HG02588 (cell line): ENCODE data around the gene CTSD.

Experiments used
- ATAC-seq: cut with Tn5 transposase; IDR thresholded peaks from one replicate; pipeline ENCODE4 v1.9.1; 2021; ENCODE audit warnings: mild to moderate bottlenecking, moderate library complexity; ENCODE audit not compliant: unreplicated experiment

The CTSD gene

DNA sequence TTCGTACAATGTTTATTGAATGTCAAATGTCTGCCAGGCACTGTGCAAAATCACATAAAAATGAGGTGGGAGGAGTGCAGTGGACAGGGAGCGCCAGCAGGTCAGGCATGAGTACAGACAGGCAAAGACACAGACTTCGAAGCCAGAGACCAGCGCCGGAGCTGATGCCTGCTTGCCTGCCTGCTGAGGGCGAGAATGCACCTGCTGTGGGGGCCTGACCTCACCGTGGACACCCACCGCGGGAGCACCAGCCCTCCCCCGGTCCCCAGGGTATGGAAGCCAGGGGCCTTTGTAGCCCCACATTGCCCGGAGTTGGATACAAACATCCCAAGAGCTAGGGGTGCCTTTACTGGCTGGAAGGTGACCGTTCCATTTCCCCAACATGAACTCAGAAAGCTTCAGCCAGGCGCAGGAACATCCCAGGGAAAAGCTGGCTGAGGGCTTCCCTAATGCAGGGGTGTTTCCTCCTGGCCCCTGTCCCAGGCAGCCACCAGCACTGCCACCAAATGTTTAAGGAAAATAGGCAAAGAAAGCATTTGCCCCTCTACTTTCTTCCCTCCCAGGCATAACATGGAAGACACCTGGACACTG is 31.2 kb downstream of the CTSD start:
- no peak for ATAC-seq

GRCh38 chr11:1731451-1732059 is 32.2 kb downstream of the CTSD start:
- no peak for ATAC-seq

- no peak for ATAC-seq
These were observed 33.6 kb downstream of the CTSD start for GRCh38 chr11:1730059-1730629.

- no peak for ATAC-seq
These were observed 34.1 kb downstream of the CTSD start for GRCh38 chr11:1729692-1730011.

- ATAC-seq = no peak
These were observed 34.6 kb downstream of the CTSD start for GRCh38 chr11:1728931-1729691.

GRCh38 chr11:1728301-1728700 is 35.4 kb downstream of the CTSD start:
- ATAC-seq = no peak

GRCh38 chr11:1727861-1728260 is 35.9 kb downstream of the CTSD start:
- ATAC-seq = no peak

DNA sequence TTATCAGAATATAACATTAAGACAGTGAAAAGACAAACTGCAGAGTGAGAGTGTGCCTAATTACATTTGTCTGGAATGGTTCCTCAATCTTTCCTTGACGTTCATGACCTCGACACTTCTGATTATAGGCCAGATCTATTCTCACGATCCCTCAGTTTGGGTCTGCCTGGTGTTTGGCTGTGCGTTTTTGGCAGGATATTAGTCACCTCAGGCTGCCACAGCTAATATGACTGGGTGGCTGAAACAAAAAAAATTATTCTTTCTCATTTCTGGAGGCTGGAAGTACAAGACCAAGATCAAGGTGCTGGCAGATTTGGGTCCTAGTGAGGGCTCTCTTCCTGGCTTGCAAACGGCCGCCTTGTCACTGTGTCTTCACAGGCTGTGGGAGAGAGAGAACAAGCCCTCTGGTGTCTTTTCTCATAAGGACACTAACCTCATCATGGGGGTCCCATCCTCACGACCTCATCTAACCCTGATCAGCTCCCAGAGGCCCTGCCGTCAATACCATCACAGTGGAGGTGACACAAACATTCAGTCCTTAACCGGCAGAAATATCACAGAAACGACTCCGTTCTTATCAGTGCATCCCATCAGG is 36.5 kb downstream of the CTSD start:
- no peak for ATAC-seq

DNA sequence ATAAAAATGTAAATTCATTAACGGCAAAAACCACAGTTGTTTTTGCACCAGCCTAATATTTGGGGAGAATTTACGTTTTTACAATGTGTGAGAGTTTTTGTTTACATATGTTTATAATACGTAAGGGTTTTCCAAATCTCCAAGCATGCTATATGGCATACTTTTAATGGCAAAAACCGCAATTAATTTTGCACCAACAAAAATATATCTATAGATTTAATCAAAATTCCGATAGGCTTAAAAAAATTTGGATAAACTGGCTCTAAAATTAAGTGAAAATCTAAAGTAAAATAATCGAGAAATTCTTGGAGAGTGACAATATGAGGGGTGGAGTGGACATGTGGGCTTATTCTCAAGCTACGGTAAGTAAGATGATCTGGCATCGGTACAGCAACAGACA is 43.9 kb downstream of the CTSD start:
- ATAC-seq = no peak

DNA sequence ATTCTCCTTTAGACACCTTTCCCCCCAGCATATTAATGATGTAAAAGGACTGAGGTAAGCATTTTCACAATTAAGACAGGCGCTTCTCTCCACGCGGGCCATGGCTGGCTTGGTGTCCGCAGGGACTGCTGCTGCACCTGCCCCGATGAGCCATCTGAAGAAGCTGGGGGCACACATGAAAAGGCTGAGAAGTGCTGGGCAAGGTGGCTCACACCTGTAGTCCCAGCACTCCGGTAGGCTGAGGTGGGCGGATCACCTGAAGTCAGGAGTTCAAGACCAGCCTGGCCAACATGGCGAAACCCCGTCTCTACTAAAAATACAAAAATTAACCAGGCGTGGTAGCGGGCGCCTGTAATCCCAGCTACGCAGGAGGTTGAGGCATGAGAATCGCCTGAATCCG is 45.4 kb downstream of the CTSD start:
- ATAC-seq = no peak

GRCh38 chr11:1717745-1718144 is 46.0 kb downstream of the CTSD start:
- ATAC-seq = no peak

DNA sequence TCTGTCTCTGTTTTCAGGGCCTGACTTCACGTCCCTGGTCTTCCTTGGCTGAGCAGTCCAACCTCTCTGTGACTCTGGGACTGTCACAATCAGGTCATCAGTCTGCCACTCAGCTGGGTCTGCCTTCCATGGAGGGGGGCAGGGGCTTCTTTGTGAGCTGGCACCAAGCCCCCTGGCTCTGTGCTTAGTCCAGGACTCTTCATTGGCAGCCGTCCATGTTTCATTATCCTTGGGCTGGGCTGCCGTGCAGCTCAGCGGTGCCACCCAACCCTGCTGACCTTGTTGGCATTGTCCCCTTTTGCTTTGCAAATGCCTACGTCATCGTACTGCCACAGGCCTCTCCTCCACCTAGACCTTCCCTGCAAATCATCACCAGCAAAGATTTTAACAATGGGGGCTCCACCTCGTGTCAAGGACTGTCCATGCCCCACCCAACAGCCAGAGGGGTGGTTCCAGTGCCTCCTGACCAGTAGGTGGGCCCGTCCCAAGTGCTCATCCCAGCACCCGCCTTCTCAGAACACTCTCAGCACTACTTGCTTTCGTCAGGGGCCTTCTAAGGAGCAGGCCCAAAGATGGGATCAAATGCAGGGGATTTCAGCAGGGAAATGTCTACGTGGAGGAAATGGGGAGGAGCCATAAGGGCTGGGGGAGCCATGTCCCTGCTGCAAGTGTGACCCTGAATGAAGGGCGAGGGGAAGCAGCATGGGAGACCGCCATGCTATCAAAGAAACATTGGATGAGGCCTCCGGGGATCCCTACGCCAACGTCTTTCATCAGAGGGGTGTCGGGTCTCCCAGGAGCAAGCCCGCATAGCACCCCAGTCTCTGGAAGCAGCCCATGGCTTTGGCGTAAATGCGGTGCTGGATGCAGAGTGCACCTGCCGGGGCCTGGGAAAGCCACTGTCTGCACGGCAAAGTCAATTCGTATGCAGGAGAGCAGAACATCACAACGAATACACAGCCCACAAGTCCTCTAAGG is 48.5 kb downstream of the CTSD start:
- ATAC-seq = no peak

DNA sequence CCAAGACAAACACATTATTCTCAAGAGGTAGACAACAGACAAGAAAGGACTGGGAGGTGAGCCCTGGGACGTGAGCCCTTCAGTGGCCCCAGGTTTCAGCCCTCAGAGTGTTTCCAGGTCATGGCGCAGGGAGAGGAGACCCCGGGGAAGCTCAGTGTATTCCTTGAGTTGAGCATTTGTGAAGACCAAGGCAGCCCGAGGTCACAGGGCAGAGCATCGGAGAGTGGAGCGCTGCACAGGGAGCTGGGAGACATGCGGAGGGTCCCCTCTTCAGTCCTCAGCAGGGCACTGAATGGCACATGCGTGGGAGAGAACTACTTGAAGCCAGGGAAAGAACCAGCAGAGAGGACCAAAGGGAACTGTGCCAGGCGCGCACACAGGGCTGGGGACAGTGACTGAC is 55.0 kb downstream of the CTSD start:
- ATAC-seq = no peak

- no peak for ATAC-seq
These were observed 56.0 kb downstream of the CTSD start for GRCh38 chr11:1707751-1708150.

DNA sequence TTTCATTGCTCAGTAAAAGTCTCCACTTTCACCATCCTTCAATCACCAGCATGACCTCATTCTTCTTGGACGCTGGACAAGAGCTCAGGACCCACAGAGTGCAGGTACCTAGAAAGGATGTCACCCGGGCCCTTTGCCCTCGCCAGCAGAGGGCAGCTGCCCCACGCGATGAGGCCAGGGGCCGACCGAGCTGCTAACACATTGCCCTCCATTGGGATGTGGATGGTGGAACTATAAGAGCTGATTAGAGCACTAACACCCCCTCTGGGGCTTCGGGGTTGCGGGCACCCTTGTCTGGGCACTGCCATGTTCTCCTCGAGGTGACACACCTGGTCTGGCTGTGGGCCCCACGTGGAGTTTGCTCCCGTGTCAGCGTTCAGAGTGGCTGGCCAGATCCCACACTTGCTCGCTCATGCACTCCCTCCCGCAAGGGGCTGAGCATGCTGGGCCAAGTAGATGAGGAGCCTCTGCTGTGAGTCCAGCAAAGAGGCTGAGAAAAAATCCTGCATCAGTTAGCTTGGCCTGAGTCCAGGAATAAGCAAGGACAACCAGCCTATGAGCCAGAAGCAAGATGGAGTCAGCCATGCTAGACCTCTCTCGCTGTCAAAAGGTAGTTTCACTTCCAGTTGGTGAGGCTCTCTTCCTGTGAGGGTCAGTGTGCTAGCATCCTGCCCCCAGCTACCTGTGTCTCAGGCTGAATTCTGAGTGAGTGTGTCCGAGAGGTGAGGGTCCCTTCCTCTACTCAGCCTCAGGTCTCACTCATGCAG is 56.9 kb downstream of the CTSD start:
- no peak for ATAC-seq

DNA sequence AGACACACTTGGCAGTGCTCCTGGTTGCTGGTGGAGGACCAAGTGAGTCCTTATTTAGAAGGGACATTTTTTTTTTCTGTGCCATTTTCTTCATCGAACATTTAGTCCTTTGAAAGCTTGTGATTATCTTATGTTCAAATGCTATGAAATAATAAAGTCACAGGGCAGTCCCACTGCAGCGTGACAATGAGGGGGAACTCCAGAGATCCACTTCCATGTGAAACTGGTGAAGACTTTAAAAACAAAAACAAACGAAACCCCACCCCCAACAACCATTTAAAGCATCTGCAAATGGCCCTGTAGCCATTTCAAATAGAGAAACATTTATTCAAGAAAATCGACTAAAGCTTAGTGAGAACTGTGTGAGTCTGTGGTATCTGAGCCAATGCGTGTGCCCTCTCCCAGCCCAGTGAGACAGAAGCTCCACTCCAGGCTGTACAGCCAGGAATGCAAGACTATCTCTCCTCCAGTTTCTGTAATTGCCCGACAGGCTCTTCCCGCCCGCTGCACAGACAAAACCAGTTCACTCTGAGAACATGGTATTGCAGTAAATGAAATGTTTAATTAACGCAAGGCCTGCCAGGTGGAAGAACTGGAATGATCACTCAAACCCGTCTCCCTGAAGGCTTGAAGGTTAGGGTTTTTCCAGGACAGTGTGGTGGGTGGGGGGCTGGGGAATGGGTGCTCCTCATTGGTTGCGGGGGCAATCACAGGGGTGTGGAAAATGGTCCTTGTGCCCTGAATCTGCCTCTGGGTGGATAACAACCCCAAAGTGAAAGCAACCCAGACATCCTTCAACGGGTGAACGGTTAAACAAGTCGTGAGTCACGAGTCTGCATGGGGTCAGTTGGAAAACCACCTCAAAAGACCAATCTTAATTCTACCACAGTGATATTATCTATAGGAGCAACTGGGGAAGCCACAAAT is 58.3 kb downstream of the CTSD start:
- no peak for ATAC-seq

DNA sequence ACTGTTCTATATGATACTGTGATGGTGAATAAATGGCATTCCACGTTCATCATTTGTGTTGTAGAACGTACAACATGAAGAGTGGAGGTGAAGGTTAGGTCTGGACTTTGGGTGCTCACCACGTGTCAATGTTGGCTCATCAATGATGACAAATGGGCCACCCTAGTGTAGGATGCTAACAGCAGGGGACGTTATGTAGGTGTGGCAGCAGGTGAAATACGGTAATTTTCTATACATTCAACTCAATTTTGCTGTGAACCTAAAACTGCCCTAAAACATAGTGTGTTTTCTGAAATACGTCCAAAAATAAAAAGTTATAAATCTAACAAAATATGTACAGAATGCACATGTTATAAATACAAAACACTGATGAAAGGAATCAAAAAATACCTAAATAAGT is 60.6 kb downstream of the CTSD start:
- no peak for ATAC-seq
